IMR-90 (cell line): ENCODE measurements around the gene CERS6. TPM values are rescaled to one million over a fixed set of nuclear protein-coding genes. Genes with fewer than 3 reads are reported as not detected.

Source experiments
- ATAC-seq: fragments of 200-7000 bp; cut with Tn5 transposase; 2 replicates; pipeline ENCODE4 v1.9.1; 2020; ENCODE audit warnings: low read depth, mild to moderate bottlenecking, moderate library complexity
- BruUV-seq: library from RNA; stranded (reverse); fragments of 400-500 nt; replicated peaks from 2 replicates; lab custom pipeline; 2021; lab: Mats Ljungman, UMichigan
- CTCF ChIA-PET: fragments of 300-600 bp; formaldehyde crosslinking; extraction: SDS; loops from one replicate; lab custom pipeline; 2021; ENCODE audit warnings: antibody characterized with exemption; lab: Yijun Ruan, JAX
- POLR2A ChIA-PET: fragments of 300-600 bp; sonication (Branson Sonifier 250); formaldehyde crosslinking; loops from one replicate; lab custom pipeline; 2022; ENCODE audit warnings: antibody characterized with exemption; ENCODE audit not compliant: unreplicated experiment; lab: Charles Lee
- DNase-seq: peaks from one replicate; pipeline ENCODE4 v3.0.0; 2013
- H2AFZ ChIP-seq: replicated peaks from 2 replicates; pipeline ENCODE3; 2013; ENCODE audit warnings: low read length, mild to moderate bottlenecking; ENCODE audit not compliant: poor library complexity
- H2AK5ac ChIP-seq: 2 replicates; pipeline ENCODE4 v1.6.1; 2013; ENCODE audit warnings: low read depth, low read length, inconsistent platforms
- H2AK9ac ChIP-seq: replicated peaks from 2 replicates; pipeline ENCODE3; 2013; ENCODE audit warnings: mild to moderate bottlenecking, low read depth, low read length, moderate library complexity; ENCODE audit not compliant: poor library complexity
- H2BK120ac ChIP-seq: 2 replicates; pipeline ENCODE4 v1.6.1; 2013; ENCODE audit warnings: low read depth, low read length, inconsistent platforms
- H2BK15ac ChIP-seq: 3 replicates; pipeline ENCODE4 v1.6.1; 2013; ENCODE audit warnings: low read depth, low read length, inconsistent platforms
- H2BK20ac ChIP-seq: 2 replicates; pipeline ENCODE4 v1.6.1; 2013; ENCODE audit warnings: low read depth, mild to moderate bottlenecking, inconsistent platforms, low read length, moderate library complexity
- H2BK5ac ChIP-seq: 2 replicates; pipeline ENCODE4 v1.6.1; 2013; ENCODE audit warnings: mild to moderate bottlenecking, low read depth, low read length, inconsistent platforms; ENCODE audit not compliant: poor library complexity, severe bottlenecking
- H3K14ac ChIP-seq: replicated peaks from 2 replicates; pipeline ENCODE4 v1.6.1; 2013; ENCODE audit warnings: low read depth, low read length, inconsistent platforms
- H3K18ac ChIP-seq: 2 replicates; pipeline ENCODE4 v1.6.1; 2013; ENCODE audit warnings: low read depth, low read length, control low read depth
- H3K23ac ChIP-seq: 2 replicates; pipeline ENCODE4 v1.6.1; 2013; ENCODE audit warnings: low read depth, low read length, inconsistent platforms
- H3K27ac ChIP-seq: 2 replicates; pipeline ENCODE4 v1.5.1; 2013; ENCODE audit warnings: mild to moderate bottlenecking, control low read depth, low read length; ENCODE audit not compliant: insufficient read depth
- H3K27me3 ChIP-seq: 2 replicates; pipeline ENCODE4 v1.6.1; 2013; ENCODE audit warnings: low read length; ENCODE audit not compliant: control insufficient read depth, insufficient read depth
- H3K36me3 ChIP-seq: 2 replicates; pipeline ENCODE4 v1.6.1; 2013; ENCODE audit warnings: low read length, mixed read lengths; ENCODE audit not compliant: control insufficient read depth, insufficient read depth
- H3K4ac ChIP-seq: 2 replicates; pipeline ENCODE4 v1.6.1; 2013; ENCODE audit warnings: low read depth, low read length, inconsistent platforms
- H3K4me1 ChIP-seq: 2 replicates; pipeline ENCODE4 v1.6.1; 2013; ENCODE audit warnings: low read length, mixed read lengths; ENCODE audit not compliant: control insufficient read depth, insufficient read depth
- H3K4me2 ChIP-seq: 2 replicates; pipeline ENCODE4 v1.6.1; 2013; ENCODE audit warnings: low read depth, mild to moderate bottlenecking, control low read depth, low read length, moderate library complexity
- H3K4me3 ChIP-seq: 2 replicates; pipeline ENCODE4 v1.5.1; 2013; ENCODE audit warnings: low read depth, mild to moderate bottlenecking, control low read depth, low read length, moderate library complexity; ENCODE audit not compliant: insufficient read depth
- H3K56ac ChIP-seq: 2 replicates; pipeline ENCODE4 v1.6.1; 2013; ENCODE audit warnings: low read length, inconsistent platforms; ENCODE audit not compliant: insufficient read depth; ENCODE audit errors: extremely low read depth
- H3K79me1 ChIP-seq, 2 experiments: 2 replicates each; pipeline ENCODE4 v1.6.1; 2013; ENCODE audit warnings: low read length in 2 of 2, inconsistent platforms in 1 of 2, low read depth in 1 of 2
- H3K9ac ChIP-seq: 2 replicates; pipeline ENCODE4 v1.6.1; 2013; ENCODE audit warnings: low read depth, low read length, control low read depth
- H3K9me1 ChIP-seq: 2 replicates; pipeline ENCODE4 v1.6.1; 2013; ENCODE audit warnings: low read length, inconsistent platforms; ENCODE audit not compliant: insufficient read depth
- H3K9me3 ChIP-seq: 2 replicates; pipeline ENCODE4 v1.6.1; 2013; ENCODE audit warnings: low read length; ENCODE audit not compliant: control insufficient read depth, insufficient read depth
- H4K20me1 ChIP-seq: 2 replicates; pipeline ENCODE4 v1.6.1; 2013; ENCODE audit warnings: low read length, inconsistent platforms; ENCODE audit not compliant: insufficient read depth
- H4K5ac ChIP-seq: 2 replicates; pipeline ENCODE4 v1.6.1; 2013; ENCODE audit warnings: mild to moderate bottlenecking, low read depth, low read length, control low read depth
- H4K8ac ChIP-seq, 2 experiments: 2 replicates each; pipeline ENCODE4 v1.6.1; 2013; ENCODE audit warnings: low read depth in 2 of 2, low read length in 2 of 2, control low read depth in 1 of 2, inconsistent platforms in 1 of 2
- H4K91ac ChIP-seq: 2 replicates; pipeline ENCODE4 v1.6.1; 2013; ENCODE audit warnings: low read depth, low read length, inconsistent platforms; ENCODE audit not compliant: insufficient read depth
- BHLHE40 ChIP-seq: fragments of 150-350 bp; IDR thresholded peaks from 2 replicates; pipeline ENCODE4 v1.6.1; 2016; ENCODE audit warnings: mild to moderate bottlenecking, low read depth, low read length
- CEBPB ChIP-seq: IDR thresholded peaks from 2 replicates; pipeline ENCODE4 v1.6.1; 2012; ENCODE audit warnings: low read depth, low read length, improper control_type of control experiment
- CHD1 ChIP-seq: IDR thresholded peaks from 2 replicates; pipeline ENCODE4 v1.6.1; 2012; ENCODE audit warnings: low read depth, low read length, improper control_type of control experiment
- FOS ChIP-seq: fragments of 150-350 bp; IDR thresholded peaks from 2 replicates; pipeline ENCODE4 v1.6.1; 2016; ENCODE audit warnings: low read depth, low read length
- MAFK ChIP-seq: IDR thresholded peaks from 2 replicates; pipeline ENCODE4 v1.6.1; 2012; ENCODE audit warnings: low read depth, low read length, improper control_type of control experiment
- MAZ ChIP-seq: IDR thresholded peaks from 2 replicates; pipeline ENCODE4 v1.6.1; 2012; ENCODE audit warnings: low read depth, mild to moderate bottlenecking, low read length, improper control_type of control experiment, moderate library complexity, borderline replicate concordance
- NFE2L2 ChIP-seq: fragments of 150-350 bp; IDR thresholded peaks from 2 replicates; pipeline ENCODE4 v1.6.1; 2016; ENCODE audit warnings: low read depth, mild to moderate bottlenecking, low read length
- POLR2A ChIP-seq: IDR thresholded peaks from 2 replicates; pipeline ENCODE4 v1.6.1; 2012; ENCODE audit warnings: mild to moderate bottlenecking, low read depth, low read length
- RAD21 ChIP-seq: IDR thresholded peaks from 2 replicates; pipeline ENCODE4 v1.6.1; 2012; ENCODE audit warnings: low read length, improper control_type of control experiment
- RCOR1 ChIP-seq: IDR thresholded peaks from 2 replicates; pipeline ENCODE4 v1.6.1; 2012; ENCODE audit warnings: mild to moderate bottlenecking, low read length, improper control_type of control experiment; ENCODE audit not compliant: insufficient replicate concordance
- RFX5 ChIP-seq: IDR thresholded peaks from 2 replicates; pipeline ENCODE4 v1.8.0; 2012; ENCODE audit warnings: low read depth, mild to moderate bottlenecking, low read length, moderate library complexity
- USF2 ChIP-seq: fragments of 150-350 bp; IDR thresholded peaks from 2 replicates; pipeline ENCODE4 v1.6.1; 2017; ENCODE audit warnings: mild to moderate bottlenecking, antibody characterized with exemption, low read length, low read depth
- WGBS, 2 experiments: methylation state at CpG; one replicate each; pipeline versions ENCODE4 v1.1.5 to v1.1.7; 2013; ENCODE audit warnings: missing lambda C conversion rate in 2 of 2; ENCODE audit not compliant: insufficient read length in 1 of 2; ENCODE audit errors: extremely low coverage in 2 of 2; 5-methylcytosine and 5-hydroxymethylcytosine counted together
- dilution Hi-C: fragments of 300-500 bp; cut with HindIII; formaldehyde crosslinking; loops from one replicate; pipeline ENCODE4 v1.14.3; 2018; ENCODE audit warnings: low sequenced_read_pairs; ENCODE audit not compliant: unreplicated experiment
- in situ Hi-C: fragments of 300-500 bp; cut with MboI; formaldehyde crosslinking; loops from 3 replicates; pipeline ENCODE4 v1.14.3; 2019; ENCODE audit warnings: low sequenced_read_pairs, inconsistent platforms, mixed read lengths
- intact Hi-C: fragments of 100-400 bp; cut with micrococcal nuclease; formaldehyde crosslinking; loops from 2 replicates; pipeline ENCODE4 v1.10.0; 2022
- polyA plus RNA-seq, 3 experiments: library from polyadenylated mRNA; depleted of rRNA; stranded (reverse); fragments of >200 nt; gene quantifications; 2 replicates each; pipeline ENCODE4 v1.2.3, GENCODE V29; 2012; ENCODE audit warnings: low replicate concordance in 1 of 3
- total RNA-seq: library from RNA; depleted of rRNA; stranded (reverse); fragments of >200 nt; gene quantifications from 2 replicates; pipeline ENCODE4 v1.2.3, GENCODE V29; 2012
- TF ChIP-seq, protein P1 (sequence below): fragments of 150-350 bp; IDR thresholded peaks from 2 replicates; pipeline ENCODE4 v1.6.1; 2016; ENCODE audit warnings: low read depth, mild to moderate bottlenecking, low read length, moderate library complexity, borderline replicate concordance
- TF ChIP-seq, protein P2 (sequence below): conservative IDR thresholded peaks from 2 replicates; pipeline ENCODE4 v1.5.1; 2012; ENCODE audit warnings: mild to moderate bottlenecking, low read depth, low read length, improper control_type of control experiment

Gene CERS6
- total and polyA plus RNA-seq, 2 of the 4 experiments (the other 2 are of a cell fraction): 2.1 to 5.7 TPM

- TF ChIP-seq USF2: no peak
- TF ChIP-seq BHLHE40: no peak
- no peak for TF ChIP-seq FOS
Observed at GRCh38 chr2:168661863-168662256, 205.8 kb downstream of the CERS6 start (continued).

GRCh38 chr2:168662651-168663208 lies 206.7 kb downstream of the CERS6 start:
- in situ Hi-C loops: no loop called here

More at GRCh38 chr2:168662651-168663208, 206.7 kb downstream of the CERS6 start:
- H2BK15ac ChIP-seq: no peak overlapping the region
- H3K9me1 ChIP-seq: no peaks in the 10 kb centered on the region
- no TSS peak for BruUV-seq
- H3K18ac ChIP-seq: no peak overlapping the region
- 90% methylated on average over 2 of the region's 7 CpGs; no CpG with 5 or more reads in 1 of the 2 experiments for WGBS, 2 experiments
- TF ChIP-seq RAD21: no peak
- TF ChIP-seq, protein P1, sequence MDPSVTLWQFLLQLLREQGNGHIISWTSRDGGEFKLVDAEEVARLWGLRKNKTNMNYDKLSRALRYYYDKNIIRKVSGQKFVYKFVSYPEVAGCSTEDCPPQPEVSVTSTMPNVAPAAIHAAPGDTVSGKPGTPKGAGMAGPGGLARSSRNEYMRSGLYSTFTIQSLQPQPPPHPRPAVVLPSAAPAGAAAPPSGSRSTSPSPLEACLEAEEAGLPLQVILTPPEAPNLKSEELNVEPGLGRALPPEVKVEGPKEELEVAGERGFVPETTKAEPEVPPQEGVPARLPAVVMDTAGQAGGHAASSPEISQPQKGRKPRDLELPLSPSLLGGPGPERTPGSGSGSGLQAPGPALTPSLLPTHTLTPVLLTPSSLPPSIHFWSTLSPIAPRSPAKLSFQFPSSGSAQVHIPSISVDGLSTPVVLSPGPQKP: no peak
- TF ChIP-seq NFE2L2: no peak
- TF ChIP-seq RCOR1: no peak
- TF ChIP-seq MAFK: no peak
- no peak for TF ChIP-seq CHD1
- no peak for TF ChIP-seq MAZ
- no peak for TF ChIP-seq POLR2A
- no peak for TF ChIP-seq RFX5
- TF ChIP-seq, protein P2, sequence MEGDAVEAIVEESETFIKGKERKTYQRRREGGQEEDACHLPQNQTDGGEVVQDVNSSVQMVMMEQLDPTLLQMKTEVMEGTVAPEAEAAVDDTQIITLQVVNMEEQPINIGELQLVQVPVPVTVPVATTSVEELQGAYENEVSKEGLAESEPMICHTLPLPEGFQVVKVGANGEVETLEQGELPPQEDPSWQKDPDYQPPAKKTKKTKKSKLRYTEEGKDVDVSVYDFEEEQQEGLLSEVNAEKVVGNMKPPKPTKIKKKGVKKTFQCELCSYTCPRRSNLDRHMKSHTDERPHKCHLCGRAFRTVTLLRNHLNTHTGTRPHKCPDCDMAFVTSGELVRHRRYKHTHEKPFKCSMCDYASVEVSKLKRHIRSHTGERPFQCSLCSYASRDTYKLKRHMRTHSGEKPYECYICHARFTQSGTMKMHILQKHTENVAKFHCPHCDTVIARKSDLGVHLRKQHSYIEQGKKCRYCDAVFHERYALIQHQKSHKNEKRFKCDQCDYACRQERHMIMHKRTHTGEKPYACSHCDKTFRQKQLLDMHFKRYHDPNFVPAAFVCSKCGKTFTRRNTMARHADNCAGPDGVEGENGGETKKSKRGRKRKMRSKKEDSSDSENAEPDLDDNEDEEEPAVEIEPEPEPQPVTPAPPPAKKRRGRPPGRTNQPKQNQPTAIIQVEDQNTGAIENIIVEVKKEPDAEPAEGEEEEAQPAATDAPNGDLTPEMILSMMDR: no peak
- TF ChIP-seq CEBPB: no peak
- ATAC-seq (no peak), DNase-seq (no peak)
- H4K91ac ChIP-seq: no peak overlapping the region
- CTCF ChIA-PET: interaction anchor here (0.7 kb wide), 1 partner anchor 44 kb away, joined by 3 read pairs; no protein-coding TSS in a partner anchor
- H3K36me3 ChIP-seq: no peaks in the 10 kb centered on the region
- no peak overlapping the region for H3K9ac ChIP-seq
- H2AK5ac ChIP-seq: no peak overlapping the region
- H3K4me2 ChIP-seq: no peak overlapping the region
- no peak overlapping the region for H3K27ac ChIP-seq
- dilution Hi-C loops: no loop called here
- H3K4me3 ChIP-seq: no peak overlapping the region
- no peak overlapping the region for H3K4ac ChIP-seq
- no peak overlapping the region for H4K5ac ChIP-seq
- H2AFZ ChIP-seq: no peak overlapping the region
- POLR2A ChIA-PET: no interaction called here
- H3K56ac ChIP-seq: no peak overlapping the region
- H2BK5ac ChIP-seq: no peak overlapping the region
- H4K8ac ChIP-seq: no peak overlapping the region
- no peak overlapping the region for H3K14ac ChIP-seq
- no peaks in the 10 kb centered on the region for H3K27me3 ChIP-seq
- no peaks in the 10 kb centered on the region for H4K20me1 ChIP-seq
- H3K9me3 ChIP-seq: no peaks in the 10 kb centered on the region
- no peak overlapping the region for H2AK9ac ChIP-seq
- intact Hi-C loops: no loop called here
- no peak overlapping the region for H2BK120ac ChIP-seq
- H3K23ac ChIP-seq: no peak overlapping the region
- peaks cover 3% of the 10 kb centered on the region; the same call in 1 of the 2 replicates for H3K4me1 ChIP-seq
- H2BK20ac ChIP-seq: no peak overlapping the region
- no peaks in the 10 kb centered on the region for H3K79me1 ChIP-seq
